Activated CD4-positive, alpha-beta T cell treated with anti-CD3 and anti-CD28 coated beads, Interleukin-2, amount 50 U/mL, for 48 hours (primary cell): Measurements from ENCODE around the gene TF.
A peak's percentile ranks its signal among the peaks of the same experiment; 100 is the strongest.

ENCODE experiments used
- DNase-seq, 2 experiments: peaks; one replicate each; pipeline ENCODE4 v3.0.0-alpha.2; 2020

Gene TF

DNA sequence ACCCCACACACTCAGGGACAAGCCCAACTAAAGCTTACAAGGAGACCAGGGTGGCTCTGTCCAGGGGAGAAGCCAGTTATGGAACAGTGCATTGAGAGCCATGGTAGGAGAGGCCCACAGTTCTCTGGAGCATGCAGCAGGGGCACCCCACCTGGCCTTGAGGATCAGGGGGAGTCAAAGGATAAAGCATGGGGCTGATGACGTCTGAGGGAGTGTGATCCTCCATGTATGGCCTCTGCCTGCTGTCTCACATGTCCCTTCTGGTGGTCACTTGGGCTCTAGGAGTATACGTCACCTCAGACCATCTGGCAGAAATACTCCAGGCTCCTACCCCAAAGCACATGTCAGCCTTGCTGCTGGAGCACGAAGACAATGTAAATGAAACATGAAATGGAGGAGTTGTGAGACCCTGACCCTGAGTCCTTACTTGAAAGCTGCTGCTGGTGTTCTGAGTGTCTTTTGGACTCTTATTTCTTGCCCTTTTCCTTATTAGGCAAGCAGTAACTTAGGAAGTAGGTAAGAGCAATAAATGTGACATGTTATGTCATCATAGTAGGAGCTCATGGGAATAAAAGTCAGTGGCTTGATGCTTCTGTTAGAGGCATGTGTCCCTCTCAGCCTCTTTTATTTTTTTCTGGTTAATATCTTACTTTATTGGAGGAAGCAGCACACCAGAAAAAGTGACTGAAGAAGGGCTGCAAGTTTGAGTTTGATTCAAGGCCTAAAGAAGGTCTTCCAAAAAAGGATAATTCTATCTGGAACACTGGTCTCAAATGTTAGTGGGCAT lies 74.9 kb downstream of the TF start:
- no peak for DNase-seq

DNA sequence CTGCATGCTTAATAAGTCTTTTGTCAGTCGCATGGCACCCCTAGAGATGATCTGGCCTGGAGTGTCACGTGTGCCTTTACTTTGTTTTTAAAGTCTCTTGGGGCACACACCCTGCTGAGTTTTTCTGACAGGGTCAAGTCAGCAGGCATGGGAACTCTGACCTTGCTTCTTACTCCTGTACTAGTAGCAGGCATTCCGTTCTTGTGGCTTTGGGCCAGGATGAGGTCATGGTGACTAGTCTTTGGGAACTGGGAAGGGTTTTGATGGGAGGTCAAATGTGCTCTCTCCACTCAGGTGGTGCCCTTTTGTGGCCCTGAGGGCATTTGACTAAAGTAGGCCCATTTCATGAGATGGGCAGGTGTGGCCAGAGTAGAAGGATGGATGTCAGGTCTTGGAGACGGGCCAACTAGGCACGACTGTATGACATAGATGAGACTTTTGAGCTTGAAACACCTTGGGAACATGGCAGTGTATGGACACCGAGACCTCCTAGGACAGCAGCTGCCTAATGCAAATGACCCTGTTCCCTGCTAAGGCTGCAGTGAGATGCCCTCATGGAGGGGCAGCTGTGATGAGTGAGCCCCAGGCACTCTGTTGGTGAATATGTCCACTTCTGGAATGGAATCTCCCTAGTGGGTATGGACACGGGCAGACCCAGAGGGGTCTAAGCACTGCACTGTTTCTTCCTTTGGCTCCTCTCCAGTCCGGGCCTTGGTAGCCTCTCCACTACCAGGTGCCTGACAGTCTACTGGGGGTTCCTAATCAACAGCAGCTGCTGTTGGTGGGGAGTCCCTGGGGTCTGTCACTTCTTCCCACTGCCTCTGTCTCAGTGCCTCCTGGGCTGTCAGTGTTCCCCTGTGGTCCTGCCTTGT lies 75.8 kb downstream of the TF start:
- peak in 1 of 2 experiments; percentile 5 for DNase-seq

DNA sequence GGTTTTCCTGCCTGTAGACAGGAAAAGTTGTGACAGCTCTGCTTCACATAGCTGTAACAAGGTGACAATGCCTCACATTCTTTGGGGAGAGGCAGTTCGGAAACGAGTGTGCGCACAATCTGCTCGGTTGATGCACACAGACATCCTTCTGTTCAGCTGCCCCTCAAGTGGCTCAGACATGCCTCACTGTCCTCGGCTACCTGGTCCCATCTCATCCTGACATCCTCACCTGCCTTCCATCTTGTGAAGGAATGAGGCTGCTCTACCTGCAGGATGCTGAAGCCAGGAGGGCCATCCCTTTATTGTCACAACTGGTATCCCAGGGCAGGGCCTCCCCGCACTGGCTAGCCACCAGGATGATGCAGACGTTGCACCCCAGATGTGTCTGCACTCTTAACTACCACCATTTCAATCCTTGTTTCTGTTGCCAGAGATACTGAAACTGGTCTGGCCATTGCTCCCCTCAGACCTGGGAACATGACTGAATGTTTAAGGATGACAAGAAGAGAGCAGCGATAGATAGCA lies 78.8 kb downstream of the TF start:
- DNase-seq, result no peak

GRCh38 chr3:133825969-133826727 lies 80.0 kb downstream of the TF start:
- DNase-seq, result no peak

DNA sequence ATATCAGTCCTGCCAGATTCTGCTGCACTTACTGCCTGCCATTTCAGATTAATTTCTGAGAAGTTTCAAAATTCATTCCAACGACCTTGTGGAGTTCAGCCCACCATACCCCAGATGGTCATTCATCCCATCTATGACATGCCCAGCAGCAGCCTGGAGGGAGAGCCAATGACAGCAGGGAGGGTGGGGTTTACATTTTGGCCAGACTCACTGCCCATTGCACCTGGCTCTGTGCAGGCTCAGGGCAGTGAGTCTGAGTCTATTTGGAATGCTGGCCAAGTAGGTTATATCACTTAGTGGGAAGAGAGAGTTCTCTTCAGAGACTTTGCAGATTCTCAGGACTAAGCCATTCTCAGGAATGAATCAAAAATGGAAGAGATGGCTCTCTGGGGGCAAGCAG lies 80.9 kb downstream of the TF start:
- no peak for DNase-seq

DNA sequence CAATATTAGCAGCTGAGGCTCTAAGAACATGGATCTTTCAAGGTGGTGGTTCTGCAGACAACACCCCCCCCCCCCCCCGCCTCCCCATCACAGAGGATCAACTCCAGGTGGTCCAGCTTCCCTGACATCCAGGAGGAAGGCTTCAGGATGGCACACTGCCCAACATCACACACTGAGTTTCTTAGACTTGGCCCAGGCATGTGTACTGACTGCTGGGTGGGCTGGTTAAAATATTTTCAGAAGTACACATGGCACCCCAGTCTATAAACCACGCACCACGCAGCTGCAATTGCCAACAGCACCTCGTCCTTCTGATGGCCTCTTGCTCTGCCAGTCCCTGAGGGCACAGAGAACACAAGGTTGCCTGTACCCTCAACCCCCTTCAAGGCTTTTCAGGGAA lies 81.5 kb downstream of the TF start:
- DNase-seq, result no peak

DNA sequence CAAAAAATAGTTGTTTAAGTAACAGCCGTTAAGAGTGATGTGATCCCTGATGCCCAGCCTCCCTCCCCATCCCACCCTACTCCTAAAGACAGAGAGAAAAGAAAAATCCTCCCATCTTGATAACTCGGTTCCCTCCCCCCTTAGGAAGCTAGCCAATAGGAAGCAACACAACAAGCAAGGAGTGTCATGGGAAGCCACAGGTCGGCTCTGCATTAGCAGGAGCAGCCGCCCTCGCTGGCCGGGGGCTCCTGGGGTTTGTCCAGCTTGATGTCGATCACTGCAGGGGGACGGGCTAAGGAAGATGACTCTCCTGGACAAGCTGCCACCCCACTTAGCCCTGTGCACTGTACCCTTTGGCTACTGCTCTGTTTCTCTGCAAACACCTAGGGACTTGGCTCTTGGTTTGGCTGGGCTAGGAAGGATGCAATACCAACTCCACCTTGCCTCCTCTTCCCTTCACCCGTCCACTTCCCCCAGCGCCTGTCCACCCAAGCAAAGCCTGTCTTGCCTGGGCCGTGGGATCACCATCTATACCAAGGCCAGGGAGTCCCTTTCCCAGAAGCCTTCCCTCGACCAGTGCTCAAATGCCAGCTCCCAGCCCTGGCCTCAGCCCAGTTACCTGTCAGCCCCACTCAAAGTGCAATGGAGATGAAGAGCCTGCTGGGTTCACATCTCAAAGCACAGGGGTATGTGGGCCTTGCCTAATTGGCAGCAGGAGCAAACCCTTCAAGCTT lies 82.5 kb downstream of the TF start:
- no peak for DNase-seq

DNA sequence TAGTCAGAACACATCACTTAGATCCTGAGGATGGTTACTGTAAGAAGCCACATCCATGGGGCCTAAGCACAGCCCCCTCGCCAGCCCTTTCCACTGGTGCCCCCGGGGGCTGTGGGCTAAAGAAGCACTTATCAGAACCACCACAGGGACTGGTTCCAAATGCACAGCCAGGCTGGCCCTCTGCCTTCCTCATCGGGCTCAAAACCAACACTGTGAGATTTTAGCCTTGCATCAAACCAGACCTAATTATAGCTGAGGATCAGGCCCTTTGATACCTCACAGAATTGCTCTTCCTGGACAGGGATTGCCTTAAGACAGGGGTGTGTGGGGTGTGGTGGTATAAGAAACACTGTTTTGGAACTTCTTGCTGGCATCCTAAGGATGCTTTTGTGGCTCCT lies 83.1 kb downstream of the TF start:
- no peak for DNase-seq

DNA sequence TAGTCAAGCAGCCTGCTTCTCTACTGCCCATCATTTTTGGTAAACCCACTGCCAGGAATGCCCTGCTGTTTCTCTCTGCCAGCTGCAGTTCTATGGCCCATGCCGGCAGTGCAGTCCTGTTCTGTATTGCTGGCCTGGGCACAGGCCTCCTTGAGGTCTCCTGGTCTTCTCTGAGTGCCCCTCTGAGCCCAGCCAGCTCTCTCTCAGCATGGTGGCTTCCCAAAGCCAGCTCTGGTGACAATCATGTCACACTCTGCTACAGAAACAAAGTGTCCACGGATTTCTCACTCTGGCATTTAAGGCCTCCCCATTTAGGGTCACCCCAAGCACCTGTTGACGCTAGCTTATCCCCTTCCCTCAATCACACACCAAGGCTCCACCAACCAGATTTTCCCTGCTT lies 83.9 kb downstream of the TF start:
- no peak for DNase-seq

- DNase-seq, result no peak
Measured at GRCh38 chr3:133831966-133832801, 86.0 kb downstream of the TF start.

- DNase-seq, result no peak
Measured at GRCh38 chr3:133832802-133833144, 86.6 kb downstream of the TF start.

- DNase-seq, result no peak
Measured at GRCh38 chr3:133833267-133833666, 87.1 kb downstream of the TF start.

DNA sequence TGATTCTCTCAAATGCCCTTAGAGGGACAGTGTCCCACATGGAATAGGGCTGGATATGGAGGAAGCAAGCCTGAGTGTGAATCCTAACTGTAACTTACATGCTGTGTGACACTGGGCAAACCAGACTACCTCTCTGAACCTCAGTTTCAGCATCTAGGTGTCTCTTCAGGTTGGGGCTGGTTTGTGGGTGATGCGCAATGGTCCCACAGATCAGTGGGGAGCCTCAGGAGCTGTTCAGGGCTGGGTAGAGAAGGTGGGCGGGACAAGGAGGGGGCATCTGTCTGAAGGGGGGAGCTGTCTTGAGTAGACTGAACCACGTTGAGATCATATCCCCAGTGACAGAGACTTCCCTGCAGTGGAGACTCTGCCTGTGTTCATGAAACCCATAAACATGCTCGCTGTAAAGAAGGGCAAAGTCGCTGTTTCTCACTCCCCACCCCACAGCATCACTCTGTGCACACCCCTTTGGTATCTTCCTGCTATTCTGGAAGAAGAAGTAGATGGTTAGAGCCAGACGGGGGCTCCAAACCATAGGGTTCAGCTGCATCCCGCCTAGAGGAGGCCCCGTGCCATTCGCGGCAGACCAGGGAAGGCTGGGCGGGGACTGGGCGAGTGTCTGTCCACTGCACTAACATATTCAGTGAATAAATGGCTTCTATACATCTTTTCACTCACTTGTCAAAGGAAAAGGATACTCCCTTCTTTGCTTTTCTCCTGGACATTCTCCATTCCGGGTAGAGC lies 87.9 kb downstream of the TF start:
- DNase-seq, result no peak

- DNase-seq, result no peak
Measured at GRCh38 chr3:133834621-133835417, 88.6 kb downstream of the TF start.

- no peak for DNase-seq
Measured at GRCh38 chr3:133835418-133835743, 89.2 kb downstream of the TF start.

- DNase-seq, result no peak
Measured at GRCh38 chr3:133835961-133836360, 89.8 kb downstream of the TF start.

DNA sequence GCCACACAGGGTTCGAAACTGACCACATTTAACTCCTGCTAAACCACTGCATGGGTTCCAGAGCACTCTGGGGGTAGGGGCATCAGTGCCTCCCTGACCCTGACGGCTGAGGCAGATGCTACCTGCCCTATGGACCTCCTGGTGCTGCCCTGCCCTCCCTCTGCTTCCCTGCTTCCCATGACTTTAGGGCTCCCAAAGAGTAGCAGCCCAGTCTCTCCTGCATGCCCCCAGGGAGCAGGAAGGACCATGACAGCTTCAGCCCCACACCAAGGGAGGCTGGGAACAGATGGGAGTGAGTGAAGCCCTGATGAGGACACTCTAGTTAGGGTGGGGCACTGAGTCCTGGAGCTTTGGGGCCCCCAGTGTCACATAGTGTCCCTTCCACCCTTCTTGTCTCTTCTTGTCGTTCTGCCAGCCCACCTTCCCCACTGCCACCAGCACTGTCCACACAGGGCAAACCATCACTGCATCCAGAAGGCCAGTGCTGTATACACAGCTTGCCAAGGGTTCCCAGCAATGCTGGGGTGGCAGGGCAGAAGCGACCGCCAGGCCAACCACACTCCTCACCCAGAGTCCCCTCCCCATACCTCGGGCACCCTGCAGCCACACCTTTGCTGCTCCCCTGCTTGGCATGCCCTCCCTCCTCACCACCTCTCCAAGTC lies 90.4 kb downstream of the TF start:
- no peak for DNase-seq

- no peak for DNase-seq
Measured at GRCh38 chr3:133837487-133838295, 91.5 kb downstream of the TF start.

DNA sequence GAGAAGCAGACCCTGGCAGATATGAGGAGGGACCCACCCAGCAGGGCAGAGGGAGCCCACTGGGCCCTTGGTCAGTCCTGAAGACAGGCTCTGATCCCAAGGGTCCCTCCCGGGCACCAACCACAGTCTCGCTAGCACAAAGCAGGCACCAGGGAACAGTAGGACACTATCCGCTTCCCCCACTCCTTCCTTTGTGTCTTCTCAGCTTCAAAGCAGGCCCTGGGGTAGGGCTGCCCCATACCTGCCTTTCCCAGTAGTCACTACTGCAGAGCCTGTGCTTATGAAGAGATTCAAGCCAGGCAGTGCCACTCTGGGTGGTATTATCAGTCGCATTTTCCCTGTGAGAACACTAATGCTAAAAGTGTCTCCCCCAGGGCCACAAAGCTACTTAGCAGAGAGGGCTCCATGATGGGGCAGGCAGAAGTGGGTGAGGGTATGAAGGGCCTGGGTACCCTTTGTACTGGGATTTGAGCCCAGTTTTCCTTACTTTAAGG lies 92.2 kb downstream of the TF start:
- no peak for DNase-seq
